Common myeloid progenitor, CD34-positive (primary cell): ENCODE results near the gene PIM3.

Source experiments
- CTCF ChIA-PET: fragments of 350-600 bp; sonication (Branson Sonifier 250); formaldehyde crosslinking; loops from one replicate; lab custom pipeline; 2021; ENCODE audit warnings: antibody characterized with exemption; lab: Charles Lee
- POLR2A ChIA-PET: fragments of 350-600 bp; sonication (Branson Sonifier 250); formaldehyde crosslinking; loops from one replicate; lab custom pipeline; 2021; ENCODE audit warnings: antibody characterized with exemption; lab: Charles Lee
- DNase-seq, 3 donors: peaks; one replicate each; pipeline versions ENCODE4 v3.0.0 to v3.0.0-alpha.2; 2013
- H3K27ac ChIP-seq, 2 experiments: 1 replicate in 1 of 2; 2 replicates in 1 of 2; pipeline ENCODE4 v1.7.0; 2013; ENCODE audit warnings: inconsistent platforms in 2 of 2, low read length in 2 of 2, mild to moderate bottlenecking in 2 of 2, low read depth in 1 of 2, moderate library complexity in 1 of 2; ENCODE audit not compliant: severe bottlenecking in 2 of 2, insufficient read depth in 1 of 2, poor library complexity in 1 of 2
- H3K27me3 ChIP-seq, 5 experiments: replicated peaks in 2 of 5; 1 replicate in 3 of 5; 2 replicates in 2 of 5; pipeline versions ENCODE4 v1.6.1 to v1.7.0; 2013; ENCODE audit warnings: low read length in 4 of 5, mild to moderate bottlenecking in 2 of 5, moderate library complexity in 2 of 5, inconsistent platforms in 1 of 5; ENCODE audit not compliant: insufficient read depth in 5 of 5, control insufficient read depth in 4 of 5
- H3K36me3 ChIP-seq, 4 experiments: 1 replicate in 2 of 4; 2 replicates in 2 of 4; pipeline versions ENCODE4 v1.6.1 to v1.7.0; 2013; ENCODE audit warnings: low read length in 3 of 4, control low read depth in 1 of 4, mild to moderate bottlenecking in 1 of 4; ENCODE audit not compliant: control insufficient read depth in 4 of 4, insufficient read depth in 4 of 4
- H3K4me1 ChIP-seq, 4 experiments: 1 replicate in 3 of 4; 2 replicates in 1 of 4; pipeline versions ENCODE4 v1.6.1 to v1.7.1; 2013; ENCODE audit warnings: low read length in 3 of 4, mild to moderate bottlenecking in 3 of 4, control low read depth in 1 of 4, inconsistent platforms in 1 of 4, moderate library complexity in 1 of 4; ENCODE audit not compliant: control insufficient read depth in 4 of 4, insufficient read depth in 4 of 4; ENCODE audit errors: control extremely low read depth in 1 of 4
- H3K4me3 ChIP-seq, 7 experiments: 1 replicate in 4 of 7; 2 replicates in 3 of 7; pipeline versions ENCODE4 v1.5.1 to v1.7.0; 2013; ENCODE audit warnings: mild to moderate bottlenecking in 7 of 7, low read length in 6 of 7, moderate library complexity in 6 of 7, inconsistent platforms in 2 of 7, low read depth in 2 of 7, control low read depth in 1 of 7; ENCODE audit not compliant: insufficient read depth in 4 of 7, control insufficient read depth in 1 of 7; ENCODE audit errors: extremely low read depth in 1 of 7
- H3K9me3 ChIP-seq, 5 experiments: 1 replicate in 4 of 5; 2 replicates in 1 of 5; pipeline versions ENCODE4 v1.6.1 to v1.7.1; 2013; ENCODE audit warnings: low read length in 4 of 5, mild to moderate bottlenecking in 2 of 5, inconsistent platforms in 1 of 5, low read depth in 1 of 5, moderate library complexity in 1 of 5; ENCODE audit not compliant: control insufficient read depth in 4 of 5, insufficient read depth in 2 of 5; ENCODE audit errors: control extremely low read depth in 1 of 5
- WGBS: methylation state at CpG from one replicate; pipeline ENCODE4 v1.1.5; 2013; ENCODE audit not compliant: insufficient coverage; 5-methylcytosine and 5-hydroxymethylcytosine counted together

Gene PIM3

GRCh38 chr22:49936973-49937757 lies 23.4 kb upstream of the PIM3 start:
- DNase-seq, result peak in 2 of 3 donors; percentile 57 to 58
- ChIA-PET CTCF (interaction anchor here (0.8 to 2.0 kb wide), 9 partner anchors 9 to 128 kb away, joined by 3 to 8 read pairs (median 5); partner anchors contain the start of gene PIM3), POLR2A (interaction anchor here (0.5 to 3.2 kb wide), 3 partner anchors 20 to 283 kb away, joined by 11 to 51 read pairs (median 12); partner anchors contain the start of gene PIM3)
- Histone ChIP-seq H3K36me3 (no peaks in the 10 kb centered on the region), H3K27ac (peak overlapping the region; percentile 44 to 82), H3K4me1 (peaks cover 0 to 57% (median 46%) of the 10 kb centered on the region in 4 experiments), H3K4me3 (peak overlapping the region in 5 of 7 experiments; percentile 28 to 62 (median 41)), H3K9me3 (peaks cover 0 to 4% (median 0%) of the 10 kb centered on the region in 5 experiments), H3K27me3 (no peaks in the 10 kb centered on the region)
- WGBS, result 61% methylated on average over 11 of the region's 21 CpGs

GRCh38 chr22:49937758-49938564 lies 22.6 kb upstream of the PIM3 start:
- peaks cover 0 to 51% (median 42%) of the 10 kb centered on the region in 4 experiments for H3K4me1 ChIP-seq
- no peaks in the 10 kb centered on the region for H3K36me3 ChIP-seq
- H3K27ac ChIP-seq, result no peak overlapping the region
- ChIA-PET POLR2A (interaction anchor here (3.2 kb wide), 1 partner anchor 23 kb away, joined by 51 read pairs; the partner anchor contains the start of gene PIM3), CTCF (interaction anchor here (1.2 to 2.0 kb wide), 4 partner anchors 12 to 29 kb away, joined by 5 to 8 read pairs (median 6); partner anchors contain the start of gene PIM3)
- H3K27me3 ChIP-seq, result no peaks in the 10 kb centered on the region
- DNase-seq, result no peak
- H3K9me3 ChIP-seq, result peaks cover 0 to 4% (median 0%) of the 10 kb centered on the region in 5 experiments
- no peak overlapping the region for H3K4me3 ChIP-seq
- 90% methylated on average over 22 of the region's 27 CpGs for WGBS

GRCh38 chr22:49938565-49939136 lies 21.9 kb upstream of the PIM3 start:
- Histone ChIP-seq H3K9me3 (peaks cover 0 to 4% (median 0%) of the 10 kb centered on the region in 5 experiments), H3K4me3 (no peak overlapping the region), H3K27me3 (no peaks in the 10 kb centered on the region), H3K4me1 (peaks cover 0 to 47% (median 37%) of the 10 kb centered on the region in 4 experiments), H3K27ac (no peak overlapping the region), H3K36me3 (no peaks in the 10 kb centered on the region)
- 86% methylated on average over 14 of the region's 19 CpGs for WGBS
- ChIA-PET CTCF (interaction anchor here (1.2 to 2.0 kb wide), 4 partner anchors 16 to 77 kb away, joined by 3 to 8 read pairs (median 6); partner anchors contain the start of gene PIM3), POLR2A (no interaction called here)
- DNase-seq, result no peak

- no peaks in the 10 kb centered on the region for H3K27me3 ChIP-seq
- H3K27ac ChIP-seq, result no peak overlapping the region
- H3K36me3 ChIP-seq, result no peaks in the 10 kb centered on the region
- H3K4me1 ChIP-seq, result peaks cover 0 to 48% (median 26%) of the 10 kb centered on the region in 4 experiments
- DNase-seq, result no peak
- H3K9me3 ChIP-seq, result peaks cover 0 to 4% (median 0%) of the 10 kb centered on the region in 5 experiments
- ChIA-PET CTCF (interaction anchor here (1.0 kb wide), 1 partner anchor 89 kb away, joined by 3 read pairs; no protein-coding TSS in a partner anchor), POLR2A (no interaction called here)
- no peak overlapping the region for H3K4me3 ChIP-seq
- WGBS, result 93% methylated on average over 16 of the region's 17 CpGs
These were observed 18.9 kb upstream of the PIM3 start for GRCh38 chr22:49941507-49942316.

DNA sequence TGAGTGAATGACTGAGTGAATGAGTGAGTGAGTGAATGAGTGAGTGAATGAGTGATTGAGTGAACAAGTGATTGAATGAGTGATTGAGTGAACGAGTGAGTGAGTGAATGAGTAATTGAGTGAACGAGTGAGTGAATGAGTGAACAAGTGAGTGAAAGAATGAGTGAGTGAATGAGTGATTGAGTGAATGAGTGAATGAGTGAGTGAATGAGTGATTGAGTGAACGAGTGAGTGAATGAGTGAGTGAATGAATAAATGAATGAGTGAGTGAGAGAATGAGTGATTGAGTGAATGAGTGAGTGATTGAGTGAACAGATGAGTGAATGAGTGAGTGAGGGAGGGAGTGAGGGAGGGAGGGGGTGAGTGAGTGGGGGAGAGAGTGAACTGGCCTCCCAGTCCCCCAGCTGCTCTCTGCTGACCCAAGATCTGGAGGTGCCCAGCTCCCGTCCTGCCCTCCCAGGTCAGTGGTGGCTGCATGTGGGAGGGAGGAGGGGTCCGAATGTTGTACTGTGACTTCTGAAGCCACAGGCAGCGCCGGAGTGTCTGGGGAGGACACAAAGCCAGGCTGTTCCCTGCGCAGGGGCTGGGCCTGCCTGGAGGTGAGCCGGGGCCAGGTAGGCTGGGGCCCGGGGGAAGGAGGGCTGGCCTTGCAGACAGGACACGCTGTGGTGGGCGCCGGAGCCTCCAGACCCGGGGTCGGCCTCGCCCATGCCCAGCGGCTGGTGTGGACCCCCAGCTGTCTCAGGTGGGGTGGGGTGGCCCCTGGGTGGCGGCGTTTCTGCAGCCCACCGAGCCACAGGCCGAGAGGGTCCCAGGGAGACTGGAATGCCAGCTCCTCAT lies 17.8 kb upstream of the PIM3 start:
- no peak overlapping the region for H3K4me3 ChIP-seq
- whole genome bisulfite sequencing, result 97% methylated on average over 21 of the region's 21 CpGs
- H3K27ac ChIP-seq, result no peak overlapping the region
- CTCF ChIA-PET, result no interaction called here
- peaks cover 0 to 4% (median 0%) of the 10 kb centered on the region in 5 experiments for H3K9me3 ChIP-seq
- H3K4me1 ChIP-seq, result peaks cover 0 to 40% (median 16%) of the 10 kb centered on the region in 4 experiments
- peak in 1 of 3 donors; percentile 44 for DNase-seq
- no peaks in the 10 kb centered on the region for H3K36me3 ChIP-seq
- no peaks in the 10 kb centered on the region for H3K27me3 ChIP-seq
- POLR2A ChIA-PET, result interaction anchor here (1.1 kb wide), 1 partner anchor 17 kb away, joined by 3 read pairs; no protein-coding TSS in a partner anchor
